Measurements from ENCODE around the gene LTC4S. TPM values are rescaled to one million over a fixed set of nuclear protein-coding genes. Genes with fewer than 3 reads are reported as not detected.

LTC4S gene
- total RNA-seq, 1 experiment from 2014 or later, result not detected

- peak; percentile 87 for DNase-seq (ENCODE audit: low read depth)
These were observed 12.7 kb downstream of the LTC4S start, which contains the start of gene MGAT4B for GRCh38 chr5:179806250-179807048. TSS of gene MGAT4B (minus strand) at chr5:179806866. CDS start at chr5:179806583, 283 bp downstream.

- DNase-seq (ENCODE audit: low read depth), result no peak
These were observed 18.5 kb downstream of the LTC4S start for GRCh38 chr5:179812135-179812825.

GRCh38 chr5:179812997-179813607 lies 19.3 kb downstream of the LTC4S start:
- DNase-seq (ENCODE audit: low read depth), result no peak

- DNase-seq (ENCODE audit: low read depth), result no peak
These were observed 20.3 kb downstream of the LTC4S start for GRCh38 chr5:179814090-179814489.

DNA sequence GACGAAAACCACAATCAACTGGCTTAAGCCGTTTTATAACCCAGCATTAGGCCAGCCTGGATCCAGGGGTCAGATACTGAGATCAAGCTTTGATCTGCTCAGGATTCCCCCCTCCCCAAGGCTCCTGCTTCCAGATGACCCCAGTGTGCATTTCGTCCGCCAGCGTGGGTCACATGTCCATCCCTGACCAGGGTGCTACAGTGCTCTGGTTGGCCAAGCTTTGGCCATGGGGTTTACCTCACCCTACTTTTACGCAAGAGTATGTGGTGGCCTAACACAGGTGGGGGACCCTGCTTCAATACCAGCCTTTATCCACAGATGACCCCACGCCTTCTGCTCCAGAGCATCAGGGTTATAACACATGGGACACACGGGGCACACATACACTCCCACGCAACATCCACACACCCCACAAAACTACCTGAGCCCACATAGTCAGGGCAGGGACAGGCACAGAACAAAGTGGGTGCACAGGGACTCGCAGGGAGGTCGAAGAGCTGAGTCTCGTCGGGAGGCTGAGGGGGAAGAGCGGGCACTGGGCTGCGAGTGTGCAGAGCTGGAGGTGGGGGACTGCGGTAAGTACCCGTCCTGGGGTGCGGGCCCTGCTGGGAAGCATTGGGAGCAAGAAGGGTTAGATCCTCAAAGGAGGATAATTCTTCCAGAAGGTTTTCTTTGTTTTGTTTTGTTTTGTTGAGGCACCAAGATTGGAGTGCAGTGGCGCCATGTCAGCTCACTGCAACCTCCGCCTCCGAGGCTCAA lies 21.9 kb downstream of the LTC4S start:
- DNase-seq (ENCODE audit: low read depth), result peak; percentile 4

DNA sequence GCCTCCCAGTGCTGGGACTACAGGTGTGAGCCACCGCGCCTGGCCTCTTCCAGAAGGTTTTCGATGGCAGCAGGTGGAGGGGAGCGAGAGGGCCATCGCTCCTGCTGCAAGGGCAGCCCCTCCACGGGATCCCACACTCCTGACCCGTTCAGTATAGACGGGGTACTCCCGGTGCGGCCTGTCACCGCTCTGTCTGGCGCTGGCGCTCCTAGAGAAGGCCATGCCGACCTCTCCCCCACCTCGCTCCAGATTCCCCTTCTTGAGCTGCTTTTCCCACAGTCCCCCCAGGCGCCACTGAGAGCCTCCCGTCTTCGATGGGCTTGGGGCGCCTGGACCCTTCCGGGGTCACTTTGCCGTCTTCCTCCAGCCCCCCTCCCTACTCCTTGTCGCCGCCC lies 22.6 kb downstream of the LTC4S start:
- DNase-seq (ENCODE audit: low read depth), result peak; percentile 3

GRCh38 chr5:179816796-179817469 lies 23.1 kb downstream of the LTC4S start:
- no peak for DNase-seq (ENCODE audit: low read depth)

DNA sequence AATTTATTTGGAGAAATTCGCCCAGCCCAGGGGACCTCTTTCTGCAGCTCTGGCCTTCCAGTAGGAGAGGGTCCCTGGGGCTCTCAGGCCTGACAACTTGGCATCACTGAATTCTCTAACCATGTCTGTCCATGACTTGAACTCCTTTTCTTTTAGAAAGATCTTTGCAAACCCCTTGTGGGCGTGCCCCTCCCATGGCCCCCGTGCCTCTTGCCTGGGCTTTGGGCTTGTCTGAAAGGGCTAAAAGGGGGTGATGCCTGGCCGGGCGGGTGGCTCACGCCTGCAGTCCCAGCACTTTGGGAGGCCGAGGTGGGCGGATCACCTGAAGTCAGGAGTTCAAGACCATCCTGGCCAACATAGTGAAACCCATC lies 23.7 kb downstream of the LTC4S start:
- no peak for DNase-seq (ENCODE audit: low read depth)

- DNase-seq (ENCODE audit: low read depth), result no peak
These were observed 24.3 kb downstream of the LTC4S start for GRCh38 chr5:179817890-179818745.

GRCh38 chr5:179818746-179819295 lies 25.0 kb downstream of the LTC4S start:
- peak; percentile 98 for DNase-seq (ENCODE audit: low read depth)

DNA sequence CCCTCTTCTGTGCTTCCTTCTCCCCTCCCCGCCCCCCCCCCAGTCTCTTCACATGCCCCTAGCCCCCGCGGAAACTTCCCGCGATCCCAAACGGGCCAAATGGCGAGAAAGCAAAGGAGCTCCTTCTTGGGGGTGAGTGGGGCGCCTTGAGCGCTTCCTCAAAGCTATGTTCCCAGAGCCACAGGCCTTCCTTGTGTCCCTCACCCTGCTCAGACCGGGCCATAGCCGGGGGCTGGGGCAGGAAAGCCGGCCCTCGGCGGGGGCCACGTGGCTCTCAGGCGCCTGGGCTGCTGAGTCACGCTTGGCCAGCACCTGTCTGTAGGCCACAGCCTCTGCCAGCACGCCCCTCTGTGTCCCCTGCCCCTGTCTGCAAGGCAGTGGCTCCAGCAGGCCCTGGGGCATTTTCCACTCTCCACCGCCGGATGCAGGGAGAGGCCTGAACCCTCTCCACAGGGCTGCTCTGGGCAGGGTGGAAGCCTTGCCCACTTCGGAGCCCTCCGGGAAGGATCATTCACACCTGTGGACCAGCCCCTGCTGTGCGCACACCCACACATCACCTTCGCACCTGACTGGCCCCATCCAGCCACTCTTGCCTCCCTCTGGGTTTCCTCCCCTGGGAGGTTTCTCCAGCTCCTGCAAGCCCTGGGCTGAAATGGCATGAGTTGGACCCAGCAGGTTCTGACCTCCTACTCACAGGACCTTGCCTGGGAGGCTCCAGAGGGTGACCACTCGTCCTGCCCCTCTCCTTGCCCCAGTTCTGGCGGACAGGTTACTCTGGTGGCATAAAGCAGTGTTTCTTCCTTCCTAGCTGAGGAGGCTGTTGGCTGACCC lies 25.7 kb downstream of the LTC4S start:
- DNase-seq (ENCODE audit: low read depth), result peak; percentile 89

DNA sequence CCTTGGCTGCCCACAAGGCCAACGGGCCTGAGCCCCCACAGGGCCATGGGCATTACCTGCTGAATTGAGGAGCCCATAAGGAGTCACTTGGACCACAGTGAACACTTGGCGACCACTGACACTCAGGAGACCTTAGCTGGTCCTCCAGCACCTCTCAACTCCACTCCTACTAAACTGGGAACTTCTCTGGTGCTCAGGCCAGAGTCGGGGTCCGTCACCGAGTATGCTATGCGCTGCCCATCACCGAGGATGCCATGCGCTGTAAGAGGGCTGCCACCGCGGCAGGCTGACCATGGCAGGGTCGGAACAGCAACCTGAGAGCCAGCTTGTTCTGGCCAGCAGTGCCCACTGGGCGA lies 26.3 kb downstream of the LTC4S start:
- DNase-seq (ENCODE audit: low read depth), result no peak

- DNase-seq (ENCODE audit: low read depth), result peak; percentile 88
These were observed 26.9 kb downstream of the LTC4S start, which contains the start of gene SQSTM1 for GRCh38 chr5:179820483-179821297. TSS of gene SQSTM1 (plus strand) at chr5:179820905. CDS start at chr5:179820937, 32 bp downstream.

DNA sequence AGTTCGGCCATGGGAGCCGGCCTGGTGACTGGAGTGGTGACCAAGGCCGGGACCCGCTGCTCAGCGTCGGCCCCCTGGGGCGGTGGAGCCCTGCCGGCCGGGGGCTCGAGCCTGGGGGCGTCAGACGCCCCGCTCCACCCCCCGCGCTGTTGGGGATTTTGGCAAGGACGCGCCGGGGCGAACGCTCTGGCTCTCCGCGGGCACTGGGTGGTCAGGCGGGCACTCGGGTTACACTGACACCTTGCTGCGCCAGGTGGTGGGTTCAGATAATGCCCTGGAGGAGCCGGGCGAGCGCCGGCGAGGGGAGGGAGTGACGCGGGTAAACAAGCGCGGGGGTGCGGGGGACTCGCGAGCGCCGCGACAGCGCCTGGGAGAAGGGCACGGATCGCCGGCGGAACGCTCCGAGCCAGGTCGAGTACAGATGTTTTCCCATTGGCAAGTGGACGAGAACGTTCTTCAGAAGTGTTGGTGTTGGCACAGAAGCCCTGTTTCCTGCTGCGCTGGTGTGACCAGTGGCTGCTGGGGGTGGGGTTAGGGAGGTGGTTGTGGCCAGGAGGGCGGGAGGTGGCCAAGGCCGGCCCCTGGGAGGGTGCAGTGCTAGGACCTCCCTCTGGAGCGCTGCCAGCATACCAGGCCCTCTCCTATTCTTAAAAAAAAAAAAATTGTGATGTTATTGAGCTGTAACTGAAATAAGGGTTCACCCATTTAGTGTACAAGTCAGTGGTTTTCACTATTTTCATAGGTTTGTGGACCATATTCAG lies 27.7 kb downstream of the LTC4S start:
- peak; percentile 96 for DNase-seq (ENCODE audit: low read depth)

DNA sequence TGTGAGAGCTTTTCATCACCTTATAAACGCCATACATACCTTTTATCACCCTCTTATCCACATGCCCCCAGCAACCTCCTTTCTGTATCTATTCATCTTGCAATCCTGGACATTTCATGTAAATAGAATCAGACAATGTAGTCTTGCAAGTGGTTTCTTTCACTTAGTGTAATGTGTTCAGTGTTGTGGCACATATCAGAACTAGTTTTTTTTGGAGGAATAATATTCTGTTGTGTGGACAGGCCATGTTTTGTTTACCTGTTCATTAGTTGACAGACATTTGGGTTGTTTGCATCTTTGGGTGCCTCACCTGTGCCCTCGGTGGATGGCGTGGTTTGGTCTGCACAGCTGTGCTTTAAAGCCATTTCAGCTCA lies 28.3 kb downstream of the LTC4S start:
- DNase-seq (ENCODE audit: low read depth), result no peak

DNA sequence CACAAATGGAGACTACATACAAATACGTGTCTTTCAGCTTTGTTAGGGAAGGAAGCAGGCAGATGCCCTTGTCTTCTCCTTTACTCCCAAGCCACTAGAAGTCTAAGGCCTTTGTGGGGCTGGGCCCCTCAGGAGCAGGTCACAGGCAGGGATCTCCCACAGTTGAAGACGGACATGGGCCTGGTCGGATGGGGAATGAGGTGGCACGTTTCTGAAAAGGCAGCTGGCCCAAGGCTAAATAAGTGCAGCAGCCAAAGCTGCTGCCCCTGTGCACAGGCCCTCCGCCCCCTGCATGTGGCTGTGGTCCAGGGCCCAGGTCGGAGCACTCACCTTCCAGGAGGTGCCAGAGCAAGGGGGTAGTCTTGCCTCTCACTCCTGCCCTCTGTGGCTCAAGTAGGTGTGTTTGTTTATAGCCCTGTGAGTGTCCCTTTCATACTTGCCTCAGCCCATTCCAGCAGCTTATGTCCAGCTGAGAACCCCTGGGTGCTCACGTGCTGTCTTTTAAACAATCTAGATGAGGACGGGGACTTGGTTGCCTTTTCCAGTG lies 28.7 kb downstream of the LTC4S start:
- no peak for DNase-seq (ENCODE audit: low read depth)
